HT1080 (cell line): ENCODE results near the gene RANBP10. TPM values are rescaled to one million over a fixed set of nuclear protein-coding genes. Genes with fewer than 3 reads are reported as not detected.
"Not testable (repeated sequence)": the region's sequence is repeated elsewhere in the genome, so short reads cannot be mapped to it uniquely, and the experiment has no call there.

ENCODE experiments used
- DNase-seq: peaks from one replicate; pipeline ENCODE4 v3.0.0-alpha.2; 2015; ENCODE audit warnings: low read depth
- total RNA-seq: library from RNA; depleted of rRNA; stranded (reverse); fragments of >200 nt; shearing (Covaris generic); gene quantifications from 2 replicates; pipeline ENCODE4 v1.2.3, GENCODE V29; 2014

Gene RANBP10
- total RNA-seq, 1 experiment from 2014 or later: 10.8 TPM

DNA sequence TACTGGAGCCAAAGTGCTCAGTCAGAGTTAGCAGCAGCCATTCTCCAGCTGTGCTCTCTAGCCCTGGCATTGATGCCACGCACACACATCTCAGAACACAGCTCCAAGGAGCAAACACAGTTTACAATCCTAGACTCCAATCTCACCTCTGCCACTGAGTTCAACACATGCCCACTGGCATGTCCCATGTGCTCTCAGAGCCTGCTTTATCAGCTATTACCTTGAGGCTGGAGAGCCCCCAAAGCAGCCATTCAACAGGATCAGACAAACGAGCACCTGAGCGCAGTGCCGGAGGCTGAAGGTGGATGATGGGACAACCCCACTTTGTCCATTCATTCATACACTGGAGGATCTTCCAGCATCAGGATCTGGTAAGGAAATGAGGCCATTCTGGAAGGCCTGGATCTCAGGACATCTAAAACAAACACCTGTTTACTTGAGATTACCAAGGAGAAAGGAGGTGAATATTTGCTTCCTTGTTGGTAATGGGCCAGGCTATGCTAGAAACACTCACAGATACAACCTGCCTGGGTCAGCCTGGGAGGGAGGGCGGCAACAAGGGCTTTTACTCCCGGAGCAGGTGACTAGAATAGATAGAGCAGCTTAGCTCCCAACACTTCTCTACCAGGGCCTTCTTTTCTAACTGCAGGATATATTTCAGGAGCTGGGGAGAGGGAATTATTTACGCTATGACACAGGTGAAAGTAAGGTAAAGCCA, 25.4 kb downstream of the RANBP10 start:
- no peak for DNase-seq

DNA sequence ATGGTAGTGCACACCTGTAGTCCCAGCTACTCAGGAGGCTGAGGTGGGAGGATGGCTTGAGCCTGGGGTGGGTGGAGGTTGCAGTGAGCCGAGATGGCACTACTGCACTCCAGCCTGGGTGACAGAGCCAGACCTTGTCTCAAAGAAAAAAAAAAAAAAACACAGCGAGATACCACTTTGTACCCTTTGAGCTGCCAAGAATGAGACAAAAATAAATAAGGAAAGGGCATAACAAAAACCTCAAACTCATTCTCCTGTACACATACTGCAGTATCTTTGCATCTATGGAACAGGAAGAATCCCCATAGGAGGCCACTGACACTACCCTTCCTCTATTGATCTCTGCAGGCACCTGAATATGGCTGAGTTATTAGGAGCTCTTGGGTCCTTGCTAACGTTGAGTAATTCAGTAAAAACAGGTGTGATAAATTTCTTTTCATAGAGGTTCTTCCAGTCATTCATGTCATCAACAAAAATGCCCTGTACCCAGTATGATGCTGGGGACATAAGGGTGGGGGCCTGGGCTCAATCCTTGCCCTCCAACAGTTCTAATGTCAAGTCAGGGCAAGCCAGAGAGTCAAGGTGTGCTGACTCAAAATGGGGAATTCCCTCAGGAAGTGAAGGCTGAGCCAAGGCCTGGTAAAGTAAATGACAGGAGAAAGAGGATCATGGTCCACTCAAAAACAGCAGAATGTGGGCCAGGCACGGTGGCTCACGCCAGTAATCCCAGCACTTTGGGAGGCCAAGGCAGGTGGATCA, 26.9 kb downstream of the RANBP10 start:
- no peak for DNase-seq

DNA sequence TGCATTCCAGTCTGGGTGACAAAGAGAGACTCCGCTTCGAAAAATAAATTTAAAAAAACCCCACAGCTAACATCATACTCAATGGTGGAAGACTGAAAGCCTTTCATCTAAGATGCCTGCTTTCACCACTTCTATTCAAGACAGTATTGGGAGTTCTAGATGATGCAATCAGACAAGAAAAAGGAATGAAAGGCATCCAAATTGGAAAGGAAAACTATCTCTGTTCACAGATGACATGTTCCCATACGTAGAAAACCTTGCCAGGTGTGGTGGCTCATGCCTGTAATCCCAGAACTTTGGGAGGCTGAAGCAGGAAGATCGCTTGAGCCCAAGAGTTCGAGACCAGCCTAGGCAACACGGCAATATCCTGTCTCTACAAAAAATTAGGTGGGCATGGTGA, 31.1 kb downstream of the RANBP10 start:
- no peak for DNase-seq

GRCh38 chr16:67774457-67774853, 31.9 kb downstream of the RANBP10 start:
- DNase-seq: no peak

DNA sequence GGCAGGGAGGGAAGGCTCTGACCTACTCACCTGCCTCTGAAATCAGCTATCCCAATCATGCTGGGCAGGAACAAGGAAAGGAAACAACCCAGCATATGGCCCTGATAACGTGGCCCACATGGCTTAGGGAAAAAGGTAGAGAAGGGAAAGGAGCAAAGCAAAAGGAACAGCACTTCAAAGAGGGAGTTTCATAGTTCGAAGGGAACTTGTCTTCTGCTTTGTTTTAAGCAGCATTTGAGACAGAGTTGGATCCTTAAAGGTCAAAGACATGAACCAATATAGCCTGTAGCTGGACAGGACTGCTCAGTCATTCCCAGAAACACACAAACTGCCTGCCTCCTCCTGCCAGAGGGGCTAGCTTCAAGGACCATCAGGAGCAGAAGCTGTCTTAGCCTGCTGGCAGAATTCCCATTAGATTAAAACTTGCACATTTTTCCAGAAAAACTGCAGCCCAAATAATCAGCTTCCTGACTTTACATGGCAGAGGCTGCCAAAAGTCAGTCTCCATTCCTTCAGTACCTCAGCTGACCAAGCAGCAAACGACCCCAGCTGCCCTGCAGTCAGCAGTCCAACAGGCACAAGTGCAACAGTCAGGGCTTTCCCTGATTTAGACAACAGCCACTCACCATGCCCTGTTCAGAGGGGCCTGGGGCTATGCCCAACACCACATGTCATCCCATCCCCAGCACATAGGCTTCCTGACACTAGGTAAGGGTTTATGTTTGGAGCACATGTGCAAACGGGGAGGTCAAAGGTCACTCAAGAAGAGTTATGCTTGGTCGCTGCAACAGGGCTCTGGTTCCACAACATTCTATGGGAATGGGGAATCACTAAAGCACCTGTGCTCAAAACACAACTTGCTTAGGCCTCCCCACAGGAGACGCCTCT, 32.5 kb downstream of the RANBP10 start:
- no peak for DNase-seq

DNA sequence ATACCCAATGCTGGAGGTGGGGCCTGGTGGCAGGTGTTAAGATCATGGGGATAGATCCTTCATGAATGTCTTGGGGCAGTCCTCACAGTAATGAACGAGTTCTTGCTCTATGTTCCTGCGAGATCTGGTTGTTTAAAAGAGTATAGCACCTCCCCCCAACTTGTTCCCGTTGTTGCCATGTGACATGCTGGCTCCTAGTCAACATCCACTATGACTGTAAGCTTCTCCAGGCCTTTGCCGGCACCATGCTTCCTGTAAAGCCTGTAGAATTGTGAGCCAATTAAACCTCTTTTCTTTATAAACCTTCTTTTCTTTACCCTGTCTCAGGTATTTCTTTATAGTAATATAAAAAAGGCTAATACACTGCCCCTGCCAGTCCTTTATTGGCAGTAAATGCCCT, 33.3 kb downstream of the RANBP10 start:
- DNase-seq: no peak

DNA sequence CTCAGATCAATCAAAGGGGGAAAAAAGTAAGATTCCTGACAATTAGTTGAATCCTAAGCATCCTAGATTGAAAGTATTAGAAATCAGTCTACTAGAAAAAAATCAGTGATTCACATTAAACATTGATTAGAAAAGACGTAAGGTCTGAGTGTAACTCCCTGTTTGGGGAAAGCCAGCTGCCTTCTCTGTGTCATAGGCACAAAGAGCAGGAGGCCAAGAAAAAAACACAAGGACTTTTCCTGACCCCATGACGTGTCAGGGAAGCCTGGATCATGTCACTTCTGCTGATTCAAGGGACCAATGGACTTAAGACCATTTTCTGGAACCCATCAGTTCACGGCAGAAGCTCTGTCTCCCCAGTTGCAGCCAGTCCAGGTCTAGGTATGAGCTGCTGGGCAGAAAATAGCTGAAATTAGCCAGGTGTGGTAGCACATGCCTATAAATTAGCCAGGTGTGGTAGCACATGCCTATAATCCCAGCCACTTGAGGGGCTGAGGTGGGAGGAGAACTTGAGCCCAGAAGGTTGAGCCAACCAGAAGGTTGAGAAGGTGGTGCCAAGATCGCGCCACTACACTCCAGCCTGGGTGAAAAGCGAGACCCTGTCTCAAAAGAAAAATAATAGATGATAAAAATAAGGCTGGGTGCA, 35.9 kb downstream of the RANBP10 start:
- DNase-seq: no peak

DNA sequence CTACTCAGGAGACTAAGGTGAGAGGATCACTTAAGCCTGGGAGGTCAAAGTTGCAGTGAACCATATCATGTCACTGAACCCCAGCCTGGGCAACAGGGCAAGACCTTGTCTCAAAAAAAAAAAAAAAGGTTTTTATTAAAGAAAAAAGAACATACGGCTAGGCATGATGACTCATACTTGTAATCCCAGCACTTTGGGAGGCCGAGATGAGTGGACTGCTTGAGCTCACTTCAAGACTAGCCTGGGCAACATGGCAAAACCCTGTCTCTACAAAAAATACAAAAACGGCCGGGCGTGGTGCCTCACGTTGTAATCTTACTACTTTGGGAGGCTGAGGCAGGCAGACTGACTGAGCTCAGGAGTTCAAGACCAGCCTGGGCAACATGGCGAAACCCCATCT, 38.4 kb downstream of the RANBP10 start:
- peak; percentile 73 for DNase-seq

GRCh38 chr16:67766291-67766690, 40.1 kb downstream of the RANBP10 start:
- no peak for DNase-seq

DNA sequence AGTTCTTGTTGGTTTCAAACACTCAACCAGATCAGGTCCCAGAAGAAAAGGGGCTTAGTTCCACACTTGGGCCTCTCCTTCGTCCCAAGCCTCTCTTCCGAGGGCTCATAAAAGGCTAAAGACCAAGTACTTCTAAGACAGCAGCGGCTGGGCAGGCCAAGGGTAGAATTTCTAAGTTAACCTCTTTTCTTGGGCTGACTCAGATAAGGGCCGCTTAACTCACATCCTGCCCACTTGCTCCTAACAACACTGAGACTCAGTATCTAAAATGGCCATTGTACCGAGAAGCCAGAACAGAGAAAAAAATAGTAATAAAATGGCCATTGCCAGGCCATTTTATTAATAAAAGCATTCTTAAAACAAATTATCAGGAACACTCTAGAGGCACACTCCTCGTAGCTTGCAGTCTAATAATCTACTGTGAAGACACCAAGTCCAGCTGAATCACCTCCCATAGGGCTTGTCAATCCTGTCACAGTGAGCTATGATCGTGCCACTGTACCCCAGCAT, 42.1 kb downstream of the RANBP10 start:
- peak; percentile 25 for DNase-seq

GRCh38 chr16:67763066-67763465, 43.3 kb downstream of the RANBP10 start:
- no peak for DNase-seq

GRCh38 chr16:67762385-67762784, 44.0 kb downstream of the RANBP10 start:
- no peak for DNase-seq

GRCh38 chr16:67761924-67762323, 44.4 kb downstream of the RANBP10 start:
- no peak for DNase-seq

DNA sequence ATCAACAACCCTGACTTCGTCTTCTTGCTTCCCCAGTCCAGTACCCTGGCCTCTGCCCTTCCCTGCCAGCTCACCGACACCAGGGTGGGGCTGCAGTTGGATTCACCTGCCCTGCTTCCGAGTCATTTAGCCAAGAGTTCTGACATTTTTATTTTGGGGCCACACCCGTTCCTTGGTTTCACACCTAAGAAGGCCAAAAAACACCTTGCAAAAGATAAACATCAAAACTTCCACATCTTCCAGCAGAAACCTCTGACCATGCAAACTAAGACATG, 45.5 kb downstream of the RANBP10 start:
- no peak for DNase-seq

GRCh38 chr16:67760206-67760955, 46.0 kb downstream of the RANBP10 start:
- DNase-seq: no peak

DNA sequence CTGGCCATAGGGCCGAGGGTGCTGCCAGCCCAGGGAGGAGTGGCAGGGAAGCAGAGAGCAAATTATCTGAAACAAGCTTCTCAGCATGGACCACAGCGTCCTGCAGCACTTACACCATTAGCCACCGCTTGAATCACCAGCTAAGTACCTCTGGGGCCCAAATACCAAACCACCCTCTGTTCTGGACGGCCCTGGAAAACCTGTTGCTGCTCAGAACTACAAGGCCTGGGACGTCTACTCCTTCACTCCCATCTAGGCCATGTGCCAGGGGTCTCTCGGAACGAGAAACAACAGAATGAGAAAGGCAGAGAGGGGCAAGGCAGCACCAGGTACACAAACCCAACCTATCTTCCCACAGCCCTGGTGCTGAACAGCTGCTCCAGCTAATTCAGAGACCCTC, 47.4 kb downstream of the RANBP10 start:
- DNase-seq: no peak

- no peak for DNase-seq
Observed at GRCh38 chr16:67758006-67758405, 48.4 kb downstream of the RANBP10 start.

- DNase-seq: no peak
Observed at GRCh38 chr16:67752641-67753040, 53.7 kb downstream of the RANBP10 start.

- DNase-seq: not testable (repeated sequence)
Observed at GRCh38 chr16:67751331-67751730, 55.0 kb downstream of the RANBP10 start.

GRCh38 chr16:67750466-67750865, 55.9 kb downstream of the RANBP10 start:
- DNase-seq: no peak
